ENCODE measurements around the gene RYR3. TPM values are rescaled to one million over a fixed set of nuclear protein-coding genes. Genes with fewer than 3 reads are reported as not detected.

The RYR3 gene
- total and polyA plus RNA-seq, 2 of the 13 experiments (the other 11 are each of a cell fraction or from before 2014, with no cell fraction given) = not detected

GRCh38 chr15:33296856-33297255 lies 13.9 kb upstream of the RYR3 start (continued):
- TF ChIP-seq ZNF609 (CRISPR knock-in tag; IDR thresholded peaks at IDR 0.05; ENCODE audit: borderline replicate concordance) (no peak), ZNF10 (CRISPR knock-in tag; IDR thresholded peaks at IDR 0.05; ENCODE audit: borderline replicate concordance, low read depth) (no peak), ZNF333 (CRISPR knock-in tag; IDR thresholded peaks at IDR 0.05; ENCODE audit: borderline replicate concordance) (no peak), ZNF776 (CRISPR knock-in tag; IDR thresholded peaks at IDR 0.05) (no peak), ZNF33B (CRISPR knock-in tag; IDR thresholded peaks at IDR 0.05) (no peak), ZNF530 (CRISPR knock-in tag; IDR thresholded peaks at IDR 0.05; ENCODE audit: low read depth) (no peak), ZNF788 (CRISPR knock-in tag; IDR thresholded peaks at IDR 0.05; ENCODE audit: borderline replicate concordance) (no peak)

- intact Hi-C loops (cut with micrococcal nuclease; ENCODE audit: unreplicated experiment) (no loop called here), in situ Hi-C loops (cut with HindIII; ENCODE audit: extremely low pct_ligation_motif_present, low pct_unique_long_range_greater_than_20kb) (loop anchor here (10.0 kb wide), 1 partner anchor 64 kb away; no protein-coding TSS in a partner anchor)
- H3K27me3 ChIP-seq (ENCODE audit: control insufficient read depth in 1 of 2, insufficient read depth in 2 of 2, low read length in 2 of 2) = peaks cover 1 to 5% of the 10 kb centered on the region in 2 experiments; a peak in 1 of 5 replicates
- H3K4me1 ChIP-seq (ENCODE audit: insufficient read depth, low read length) = no peaks in the 10 kb centered on the region
- DNase-seq (ENCODE audit: low spot score) (no peak), FAIRE-seq (no peak), ATAC-seq (no peak)
- H3K79me2 ChIP-seq (ENCODE audit: insufficient read depth, low read length) = no peaks in the 10 kb centered on the region
- CTCF ChIA-PET (ENCODE audit: low intra/inter-chr PET ratio, low total read pairs) = no interaction called here
- H3K9me3 ChIP-seq (ENCODE audit: low read length) = peaks cover 6% of the 10 kb centered on the region; the same call in 1 of the 2 replicates
- no peaks in the 10 kb centered on the region for H3K36me3 ChIP-seq (replicated peaks in 1 of 2; ENCODE audit: control insufficient read depth in 1 of 2, insufficient read depth in 2 of 2, low read length in 2 of 2)
- H3K9ac ChIP-seq (ENCODE audit: insufficient read depth, low read depth, low read length) = no peak overlapping the region
- H3K4me3 ChIP-seq (replicated peaks in 1 of 3; ENCODE audit: insufficient read depth in 1 of 3, low read depth in 2 of 3, low read length in 3 of 3) = no peak overlapping the region
- no TSS peak for BruUV-seq (replicated peaks)
- POLR2A ChIA-PET = no interaction called here
- H3K4me2 ChIP-seq (ENCODE audit: low read depth, low read length) = no peak overlapping the region
- no peak overlapping the region for H2AFZ ChIP-seq (ENCODE audit: low read length)
- no peak overlapping the region for H3K27ac ChIP-seq (ENCODE audit: extremely low read length, insufficient read depth, low read length)
- 54% methylated on average over 4 of the region's 4 CpGs for WGBS (ENCODE audit: low lambda C conversion rate)
- no peaks in the 10 kb centered on the region for H4K20me1 ChIP-seq (ENCODE audit: insufficient read depth, low read length)
- no peak for TF ChIP-seq ZNF549 (CRISPR knock-in tag; IDR thresholded peaks at IDR 0.05)
- TF ChIP-seq SIN3A (IDR thresholded peaks at IDR 0.05; ENCODE audit: borderline replicate concordance, low read depth, low read length) = no peak
- no peak for TF ChIP-seq MIXL1 (CRISPR knock-in tag; IDR thresholded peaks at IDR 0.05)
- no peak for TF ChIP-seq TOE1 (CRISPR knock-in tag; IDR thresholded peaks at IDR 0.05)
- no peak for TF ChIP-seq ZNF329 (CRISPR knock-in tag; IDR thresholded peaks at IDR 0.05; ENCODE audit: low read depth)
- no peak for TF ChIP-seq ZNF891 (CRISPR knock-in tag; IDR thresholded peaks at IDR 0.05)
- TF ChIP-seq HIC2 (CRISPR knock-in tag; IDR thresholded peaks at IDR 0.05; ENCODE audit: low read depth) = no peak
Measured at GRCh38 chr15:33298631-33299030, 12.1 kb upstream of the RYR3 start.

All from HepG2 (cell line).